OCI-LY3 (cell line): ENCODE results near the gene RBM33.

ENCODE experiments used
- H2AFZ ChIP-seq: fragments of 200-600, 300-600 bp; shearing (Covaris generic); 2 replicates; pipeline ENCODE4 v1.6.0; 2014; ENCODE audit warnings: antibody characterized with exemption, low read depth, low read length
- H3K27ac ChIP-seq: fragments of 200-600, 300-600 bp; sonication (generic); 2 replicates; pipeline ENCODE4 v1.5.1; 2014; ENCODE audit warnings: mild to moderate bottlenecking, low read length, moderate library complexity, mixed read lengths
- H3K27me3 ChIP-seq: fragments of 200-600, 300-600 bp; sonication (generic); 2 replicates; pipeline ENCODE4 v1.6.1; 2014; ENCODE audit warnings: low read depth, low read length, mixed read lengths
- H3K36me3 ChIP-seq: fragments of 200-600, 300-600 bp; sonication (generic); replicated peaks from 2 replicates; pipeline ENCODE3; 2014; ENCODE audit warnings: low read depth, low read length, mixed read lengths
- H3K4me1 ChIP-seq: fragments of 300-600, 200-600 bp; sonication (generic); 2 replicates; pipeline ENCODE4 v1.6.1; 2014; ENCODE audit warnings: low read length, mixed read lengths
- H3K4me2 ChIP-seq: fragments of 200-600, 300-600 bp; sonication (generic); 2 replicates; pipeline ENCODE4 v1.6.1; 2014; ENCODE audit warnings: low read length, mixed read lengths
- H3K4me3 ChIP-seq: fragments of 300-600, 200-600 bp; sonication (generic); 2 replicates; pipeline ENCODE4 v1.5.1; 2014; ENCODE audit warnings: antibody characterized with exemption, mild to moderate bottlenecking, low read length, moderate library complexity
- H3K79me2 ChIP-seq: fragments of 300-600, 200-600 bp; shearing (Covaris generic); 2 replicates; pipeline ENCODE4 v1.6.1; 2014; ENCODE audit warnings: mild to moderate bottlenecking, low read length, mixed read lengths
- H3K9ac ChIP-seq: fragments of 300-600, 200-600 bp; shearing (Covaris generic); 2 replicates; pipeline ENCODE4 v1.6.0; 2014; ENCODE audit warnings: mild to moderate bottlenecking, low read length, moderate library complexity
- H3K9me3 ChIP-seq: fragments of 200-600, 300-600 bp; shearing (Covaris generic); 2 replicates; pipeline ENCODE4 v1.6.1; 2014; ENCODE audit warnings: low read length, mixed read lengths; ENCODE audit not compliant: insufficient read depth
- H4K20me1 ChIP-seq: fragments of 200-600, 300-600 bp; sonication (generic); 2 replicates; pipeline ENCODE4 v1.6.1; 2016; ENCODE audit warnings: low read length, mixed read lengths; ENCODE audit not compliant: insufficient read depth
- CTCF ChIP-seq: fragments of 200-600, 300-600 bp; sonication (generic); IDR thresholded peaks from 2 replicates; pipeline ENCODE4 v1.5.1; 2014; ENCODE audit warnings: antibody characterized with exemption, low read length, low read depth
- EZH2phosphoT487 ChIP-seq: fragments of 200-600 bp; shearing (Covaris generic); IDR thresholded peaks from 2 replicates; pipeline ENCODE4 v1.6.1; 2018; ENCODE audit warnings: antibody characterized with exemption, mixed run types, low read depth

RBM33 gene

DNA sequence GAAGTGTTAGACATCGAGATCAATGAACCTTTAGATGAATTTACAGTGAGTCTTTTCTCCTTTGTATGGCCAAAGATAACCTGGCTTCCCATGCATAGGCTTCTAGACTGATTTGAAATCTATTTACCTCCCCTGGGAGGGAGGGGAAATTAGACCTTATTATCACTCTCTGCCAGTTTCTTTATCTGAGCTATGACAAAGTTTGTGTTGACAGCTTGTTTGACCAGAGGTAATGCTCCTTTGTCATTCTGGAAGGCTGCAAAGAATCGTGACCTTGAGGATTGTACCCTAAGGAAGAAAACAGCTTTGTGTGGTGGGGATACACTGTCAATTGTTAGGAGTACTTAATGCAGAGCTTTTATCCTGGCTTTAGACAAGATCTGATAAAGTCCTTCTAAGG lies 36.4 kb downstream of the RBM33 start:
- Histone ChIP-seq H2AFZ (no peak overlapping the region), H3K9me3 (no peaks in the 10 kb centered on the region), H3K79me2 (peaks cover 62% of the 10 kb centered on the region), H3K27me3 (no peaks in the 10 kb centered on the region), H3K27ac (no peak overlapping the region), H4K20me1 (peaks cover 74% of the 10 kb centered on the region), H3K36me3 (peaks cover 48% of the 10 kb centered on the region), H3K4me1 (peaks cover 17% of the 10 kb centered on the region), H3K4me2 (no peak overlapping the region), H3K4me3 (no peak overlapping the region), H3K9ac (no peak overlapping the region)
- TF ChIP-seq EZH2phosphoT487 (no peak), CTCF (no peak)

GRCh38 chr7:155681663-155682062 lies 37.2 kb downstream of the RBM33 start:
- TF ChIP-seq EZH2phosphoT487 (no peak), CTCF (no peak)
- Histone ChIP-seq H3K27me3 (no peaks in the 10 kb centered on the region), H3K9me3 (no peaks in the 10 kb centered on the region), H3K9ac (no peak overlapping the region), H3K27ac (no peak overlapping the region), H3K4me1 (peaks cover 12% of the 10 kb centered on the region), H4K20me1 (peaks cover 70% of the 10 kb centered on the region), H3K36me3 (peaks cover 51% of the 10 kb centered on the region), H3K4me2 (no peak overlapping the region; the same call in 1 of the 2 replicates), H2AFZ (no peak overlapping the region), H3K4me3 (no peak overlapping the region), H3K79me2 (peaks cover 57% of the 10 kb centered on the region)

GRCh38 chr7:155682484-155682883 lies 38.0 kb downstream of the RBM33 start:
- Histone ChIP-seq H3K27ac (no peak overlapping the region), H3K4me1 (peaks cover 12% of the 10 kb centered on the region), H4K20me1 (peaks cover 64% of the 10 kb centered on the region), H3K9ac (no peak overlapping the region), H3K4me3 (no peak overlapping the region), H3K4me2 (no peak overlapping the region), H3K79me2 (peaks cover 55% of the 10 kb centered on the region), H3K9me3 (no peaks in the 10 kb centered on the region), H3K36me3 (peaks cover 50% of the 10 kb centered on the region), H3K27me3 (no peaks in the 10 kb centered on the region), H2AFZ (no peak overlapping the region)
- TF ChIP-seq EZH2phosphoT487 (no peak), CTCF (no peak)

- no peak overlapping the region for H3K4me2 ChIP-seq
- H3K4me1 ChIP-seq: peaks cover 12% of the 10 kb centered on the region
- no peak overlapping the region for H3K27ac ChIP-seq
- no peaks in the 10 kb centered on the region for H3K27me3 ChIP-seq
- H3K9ac ChIP-seq: no peak overlapping the region
- H3K9me3 ChIP-seq: no peaks in the 10 kb centered on the region
- H3K4me3 ChIP-seq: no peak overlapping the region
- no peak for TF ChIP-seq EZH2phosphoT487
- TF ChIP-seq CTCF: no peak
- H3K79me2 ChIP-seq: peaks cover 58% of the 10 kb centered on the region
- H4K20me1 ChIP-seq: peaks cover 63% of the 10 kb centered on the region
- H2AFZ ChIP-seq: no peak overlapping the region
- H3K36me3 ChIP-seq: peaks cover 48% of the 10 kb centered on the region
Measured at GRCh38 chr7:155683098-155683497, 38.6 kb downstream of the RBM33 start.
